Lung microvascular endothelial cell (primary cell): Measurements from ENCODE around the gene DSC2. TPM values are rescaled to one million over a fixed set of nuclear protein-coding genes. Genes with fewer than 3 reads are reported as not detected.

ENCODE experiments used
- DNase-seq, 2 donors: peaks; one replicate each; pipeline versions ENCODE4 v3.0.0 to v3.0.0-alpha.2; 2010; ENCODE audit warnings: low read depth in 2 of 2
- total RNA-seq: library from RNA; depleted of rRNA; stranded (reverse); fragments of >200 nt; gene quantifications from 2 replicates; pipeline ENCODE4 v1.2.1, GENCODE V29; 2014

Gene DSC2
- total RNA-seq, 1 donor from 2014 or later, result under 0.01 TPM

GRCh38 chr18:31098878-31099277, 3.3 kb downstream of the DSC2 start:
- no peak for DNase-seq

- no peak for DNase-seq
Measured at GRCh38 chr18:31097666-31098065, 4.6 kb downstream of the DSC2 start.

GRCh38 chr18:31093880-31094279, 8.3 kb downstream of the DSC2 start:
- no peak for DNase-seq

DNA sequence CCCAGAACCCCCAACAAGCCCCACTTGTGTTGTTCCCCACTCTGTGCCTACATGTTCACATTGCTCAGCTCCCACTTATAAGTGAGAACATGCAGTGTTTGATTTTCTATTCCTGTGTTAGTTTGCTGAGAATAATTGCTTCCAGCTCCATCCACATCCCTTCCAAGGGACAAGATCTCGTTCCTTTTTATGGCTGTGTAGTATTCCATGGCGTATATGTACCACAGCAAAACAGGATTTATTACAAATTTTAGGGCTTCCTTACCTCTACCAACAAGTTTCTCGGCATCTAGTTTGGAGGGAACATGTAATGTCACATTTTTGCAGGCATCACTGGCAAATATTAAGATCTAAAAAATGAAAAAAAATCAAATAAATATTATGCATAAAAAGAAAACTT, 8.9 kb downstream of the DSC2 start:
- DNase-seq, result no peak

- no peak for DNase-seq
Measured at GRCh38 chr18:31091350-31091749, 10.9 kb downstream of the DSC2 start.

- no peak for DNase-seq
Measured at GRCh38 chr18:31088532-31088931, 13.7 kb downstream of the DSC2 start.

GRCh38 chr18:31079973-31080372, 22.2 kb downstream of the DSC2 start:
- no peak for DNase-seq

DNA sequence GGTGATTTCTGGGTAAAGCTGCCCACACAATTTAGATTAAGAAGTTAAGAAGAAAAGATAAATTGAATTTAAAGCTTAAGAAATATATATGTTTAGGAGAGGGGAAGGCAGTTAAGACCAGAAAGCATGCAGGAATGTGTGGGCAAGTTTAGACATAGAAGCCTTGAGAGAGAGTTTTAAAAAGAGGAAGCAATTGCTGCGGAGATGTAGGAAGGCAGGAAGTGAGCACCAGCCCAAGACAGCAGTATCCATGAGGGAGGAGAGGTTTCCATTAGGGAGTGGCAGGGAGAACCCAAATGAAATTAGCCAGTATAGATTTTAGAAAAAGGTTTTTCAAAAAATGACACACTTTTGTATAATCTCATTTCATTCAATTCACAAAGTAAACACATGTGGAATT, 24.3 kb downstream of the DSC2 start:
- DNase-seq, result no peak

DNA sequence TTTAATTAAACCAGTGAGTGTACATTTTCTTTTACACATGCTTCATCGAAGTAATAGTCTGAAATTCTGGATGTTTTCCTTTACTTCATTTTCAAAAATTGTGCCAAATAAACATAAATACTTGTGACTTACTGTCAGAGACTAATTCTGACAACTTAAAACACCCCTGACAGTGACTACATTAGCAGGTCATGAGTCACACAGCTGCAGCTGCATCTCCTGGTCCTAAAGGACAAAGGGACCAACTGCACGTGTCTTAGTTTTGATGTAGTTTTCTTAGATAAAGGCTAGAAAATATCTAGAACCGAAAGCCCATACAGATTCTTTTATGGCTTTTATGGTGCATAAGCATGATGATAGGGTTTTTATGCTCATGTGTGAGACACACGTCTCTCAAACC, 30.0 kb downstream of the DSC2 start:
- DNase-seq, result no peak

DNA sequence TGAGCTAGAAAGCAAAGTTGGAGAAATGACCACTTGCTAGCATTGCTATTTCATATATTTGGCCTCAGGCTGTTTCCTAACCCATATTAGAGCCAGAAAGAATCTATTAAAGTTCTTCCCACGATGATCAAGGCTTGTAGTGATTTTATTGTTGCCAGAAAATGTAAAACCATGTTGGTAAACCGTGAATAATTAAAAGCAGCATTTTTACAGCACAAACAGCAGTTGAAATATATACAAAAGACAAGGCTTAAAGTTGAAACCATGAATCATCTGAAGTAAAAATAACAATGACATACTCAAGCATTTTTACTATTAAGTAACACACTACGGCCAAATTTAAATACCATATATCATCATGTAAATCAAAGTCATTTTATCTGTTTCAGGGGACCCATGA, 32.0 kb downstream of the DSC2 start:
- DNase-seq, result no peak

DNA sequence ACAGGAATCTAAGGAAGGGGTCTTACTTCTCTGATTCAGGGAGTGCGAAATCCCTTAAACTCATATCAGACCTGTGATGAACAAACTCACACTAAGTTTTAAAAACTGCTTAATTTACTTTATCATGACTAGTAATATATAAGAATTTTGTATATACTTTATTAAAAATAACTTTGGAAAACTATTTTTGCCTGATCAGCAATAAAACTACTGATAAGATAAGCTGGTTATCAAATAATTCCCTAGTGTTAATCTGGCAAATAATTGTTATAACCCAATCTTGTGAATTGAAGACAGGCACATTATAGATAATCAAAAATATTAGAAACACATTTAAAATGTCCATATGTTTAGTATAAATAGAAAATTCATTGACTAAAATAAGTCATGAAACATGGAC, 36.0 kb downstream of the DSC2 start:
- DNase-seq, result no peak

DNA sequence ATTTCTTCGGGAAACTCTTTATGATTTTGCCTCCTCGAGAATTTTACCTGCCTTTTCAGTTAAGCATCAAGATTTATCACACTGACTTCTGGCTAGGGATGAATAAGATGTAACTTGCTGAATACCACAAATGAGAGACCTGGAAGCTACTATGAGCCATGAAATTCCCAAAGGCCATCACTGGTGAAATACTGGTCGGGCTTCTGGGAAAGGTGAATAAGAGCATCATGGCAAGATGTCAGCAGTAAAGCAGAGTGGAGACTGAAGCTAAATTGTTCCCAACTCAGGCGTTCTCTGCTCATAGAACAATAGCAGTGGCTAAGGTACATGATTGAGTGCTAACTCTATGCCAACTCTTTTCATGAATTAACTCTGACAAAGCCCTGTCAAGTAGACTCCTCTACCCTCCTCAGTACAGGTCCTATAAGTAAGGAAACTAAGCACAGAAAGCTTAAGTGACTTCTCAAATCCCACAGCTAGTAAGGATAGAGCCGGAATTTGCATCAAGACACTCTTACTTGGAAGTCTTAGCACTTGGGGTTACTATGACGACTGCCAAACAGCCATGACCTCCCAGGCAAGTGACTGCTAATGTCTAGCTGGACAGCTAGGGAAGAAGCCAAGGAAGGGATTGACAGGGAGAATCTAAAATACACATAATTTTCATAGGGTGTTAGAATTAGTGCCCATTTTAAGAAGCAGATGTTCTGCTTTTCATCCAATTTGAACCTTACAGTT, 37.0 kb downstream of the DSC2 start:
- no peak for DNase-seq

DNA sequence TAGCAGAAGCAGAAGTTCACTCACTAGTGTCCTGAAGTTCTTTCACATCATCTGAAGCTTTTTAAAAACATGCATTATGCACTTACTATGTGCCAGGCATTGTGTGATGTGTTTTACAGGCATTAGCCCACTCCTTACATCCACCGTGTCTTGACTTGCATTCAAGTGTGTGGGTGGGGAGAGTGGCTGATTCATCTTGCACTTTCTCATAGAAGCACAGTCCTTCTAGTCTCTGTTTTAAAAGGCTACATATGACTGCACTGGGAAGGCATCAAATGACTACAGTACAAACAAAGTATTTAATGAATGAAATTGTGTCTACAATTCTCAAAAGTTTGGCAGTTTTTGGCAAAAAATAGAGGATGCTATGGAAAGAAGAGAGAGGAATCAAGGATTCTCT, 38.1 kb downstream of the DSC2 start:
- no peak for DNase-seq

- no peak for DNase-seq
Measured at GRCh38 chr18:31061945-31062344, 40.3 kb downstream of the DSC2 start.

DNA sequence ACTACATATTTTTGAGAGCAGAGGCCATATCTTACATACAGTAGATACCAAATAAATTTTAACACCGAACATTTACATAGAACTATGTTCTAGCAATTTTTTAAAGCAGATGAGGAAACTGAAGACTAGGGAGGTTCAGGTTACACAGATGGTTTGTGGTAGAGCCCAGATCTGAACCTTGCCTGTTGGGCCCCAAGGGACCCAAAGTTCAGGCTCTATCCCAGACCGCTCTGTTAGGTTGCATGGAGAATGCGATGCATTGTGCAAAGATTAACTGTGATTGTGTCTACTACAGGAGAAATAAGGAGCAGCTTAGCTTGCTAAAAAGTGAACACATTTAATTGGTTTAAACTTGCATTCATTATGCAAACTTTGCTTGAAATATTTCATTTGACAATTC, 43.3 kb downstream of the DSC2 start:
- DNase-seq, result no peak

DNA sequence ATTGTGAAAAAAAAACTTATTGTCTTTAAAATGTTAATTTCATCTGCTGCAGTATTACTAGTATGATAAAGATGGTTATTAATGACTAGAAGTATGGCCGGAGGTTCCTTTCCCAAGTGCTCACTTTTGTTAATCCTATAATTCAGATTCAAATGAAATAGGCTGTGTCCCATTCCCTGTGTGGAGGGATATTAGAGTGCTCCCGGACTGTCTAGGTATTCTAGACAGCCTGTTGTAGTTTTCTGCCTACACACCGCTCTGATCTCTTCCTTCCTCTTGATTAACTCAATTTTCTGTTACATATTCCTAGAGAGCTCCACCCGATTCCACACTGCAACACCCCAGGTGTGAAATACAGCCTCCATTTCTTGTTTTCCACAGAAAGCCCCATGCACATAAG, 44.3 kb downstream of the DSC2 start:
- no peak for DNase-seq

DNA sequence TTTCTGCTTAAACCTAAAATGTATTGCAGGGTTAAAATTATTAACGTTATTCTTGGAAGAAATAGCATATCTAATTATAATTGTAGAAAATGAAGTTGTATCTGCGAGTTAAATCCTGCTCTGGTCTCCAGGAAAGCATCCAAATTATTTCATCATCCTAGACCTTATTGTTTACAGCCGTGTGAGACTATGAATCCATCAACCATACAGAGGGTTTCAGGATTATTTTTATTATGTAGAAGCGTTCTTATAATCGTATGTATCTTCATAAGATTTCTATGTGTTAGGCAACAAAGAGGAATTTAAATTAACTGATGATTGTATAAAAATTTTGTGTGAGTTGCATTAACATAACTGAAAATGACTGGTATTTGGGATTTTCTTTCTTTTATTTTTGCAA, 45.2 kb downstream of the DSC2 start:
- no peak for DNase-seq

DNA sequence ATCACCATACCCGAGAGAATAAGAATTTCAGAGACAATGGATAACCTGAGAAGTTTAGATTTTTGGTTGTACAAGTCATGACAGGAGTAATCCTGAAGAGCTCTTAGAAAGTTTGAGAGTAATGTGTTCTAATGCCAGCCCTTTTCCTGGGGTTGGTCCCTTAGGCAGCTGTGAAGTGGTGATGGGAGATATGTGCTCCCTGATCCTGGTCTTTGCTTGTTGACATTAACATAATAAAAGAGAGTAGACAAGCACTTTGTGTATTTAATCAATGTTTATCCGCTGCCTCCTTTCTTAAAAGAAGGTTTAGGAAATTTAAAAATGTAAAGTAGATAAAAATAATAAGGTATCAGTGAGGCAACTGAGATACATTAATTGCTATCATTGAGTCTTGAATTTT, 45.9 kb downstream of the DSC2 start:
- DNase-seq, result no peak

- no peak for DNase-seq
Measured at GRCh38 chr18:31050635-31051034, 51.6 kb downstream of the DSC2 start.

DNA sequence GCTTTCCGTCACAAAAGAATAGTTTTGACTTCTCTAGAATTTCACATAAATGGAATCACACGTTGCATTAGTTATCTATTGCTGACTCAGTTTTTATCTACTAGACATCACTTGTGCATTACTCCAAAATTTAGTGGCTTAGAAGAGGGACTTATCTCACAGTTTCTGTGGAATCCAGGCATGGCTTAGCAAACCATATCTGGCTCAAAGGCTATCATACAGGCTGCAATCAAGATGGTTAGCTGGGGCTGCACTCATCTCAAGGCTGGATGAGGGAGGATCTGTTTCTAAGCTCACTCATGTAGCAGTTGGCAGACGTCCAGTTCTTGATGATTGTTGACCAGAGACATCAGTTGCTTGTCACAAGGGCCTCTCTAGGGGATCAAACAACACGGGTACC, 53.0 kb downstream of the DSC2 start:
- DNase-seq, result no peak

GRCh38 chr18:31048216-31048615, 54.0 kb downstream of the DSC2 start:
- no peak for DNase-seq

DNA sequence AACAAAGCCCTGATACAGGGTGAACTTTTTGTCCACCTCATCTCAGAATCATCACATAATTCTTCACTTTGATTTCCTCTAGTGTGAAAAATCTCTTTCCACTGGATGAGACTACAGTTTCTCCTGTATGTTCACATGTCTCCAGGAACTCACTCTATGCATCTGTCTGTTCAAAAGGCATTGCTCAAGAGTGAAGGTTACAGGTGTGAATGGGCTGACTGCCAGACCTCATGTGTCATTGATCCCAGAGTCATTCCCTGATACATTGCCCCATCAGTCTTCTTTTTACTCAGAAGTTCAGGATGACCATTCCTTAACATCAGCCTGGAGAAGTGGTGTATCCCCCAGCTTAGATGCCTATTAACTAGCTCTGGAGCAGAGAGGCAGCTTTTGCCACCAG, 55.3 kb downstream of the DSC2 start:
- DNase-seq, result no peak

DNA sequence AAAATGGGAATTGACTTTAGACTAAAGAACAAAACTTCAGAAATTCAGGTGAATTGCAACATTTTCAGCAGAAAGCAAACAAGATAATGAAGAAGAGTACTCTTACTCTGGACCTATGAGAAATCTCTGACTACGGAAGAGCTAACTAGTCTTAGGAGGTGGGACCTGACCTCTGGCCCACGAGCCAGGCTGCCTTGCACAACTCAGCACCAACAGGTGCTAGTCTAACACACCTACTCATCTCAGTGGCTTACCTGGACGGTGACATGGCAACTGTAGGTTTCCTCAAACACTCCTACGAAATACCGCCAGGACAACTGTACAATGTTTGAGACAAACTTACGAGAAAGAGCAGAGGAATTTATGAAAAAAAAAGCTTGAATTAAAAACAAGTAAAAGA, 56.6 kb downstream of the DSC2 start:
- no peak for DNase-seq

DNA sequence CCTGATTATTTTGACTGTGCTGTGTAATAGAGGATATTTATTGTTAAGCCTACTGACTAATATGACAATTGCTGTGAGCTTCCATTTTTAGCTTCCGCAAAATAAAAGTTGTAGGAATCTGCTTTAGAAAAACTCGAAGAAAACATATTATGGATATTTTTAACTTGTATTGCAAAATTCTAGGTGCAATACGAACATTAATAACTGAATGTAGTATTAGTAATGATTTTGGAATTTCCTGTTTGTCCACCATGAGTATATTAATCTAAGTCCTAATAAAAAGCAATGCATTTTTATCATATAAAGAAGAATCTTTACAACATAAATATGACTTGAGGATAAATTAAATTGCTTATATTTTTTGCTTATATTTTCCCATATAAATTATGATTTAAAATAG, 57.3 kb downstream of the DSC2 start:
- DNase-seq, result no peak
